COLO829 (cell line): ENCODE data around the gene HDAC11.

Source experiments
- DNase-seq: peaks from one replicate; pipeline ENCODE4 v3.0.0; 2012; ENCODE audit warnings: low spot score

The HDAC11 gene

DNA sequence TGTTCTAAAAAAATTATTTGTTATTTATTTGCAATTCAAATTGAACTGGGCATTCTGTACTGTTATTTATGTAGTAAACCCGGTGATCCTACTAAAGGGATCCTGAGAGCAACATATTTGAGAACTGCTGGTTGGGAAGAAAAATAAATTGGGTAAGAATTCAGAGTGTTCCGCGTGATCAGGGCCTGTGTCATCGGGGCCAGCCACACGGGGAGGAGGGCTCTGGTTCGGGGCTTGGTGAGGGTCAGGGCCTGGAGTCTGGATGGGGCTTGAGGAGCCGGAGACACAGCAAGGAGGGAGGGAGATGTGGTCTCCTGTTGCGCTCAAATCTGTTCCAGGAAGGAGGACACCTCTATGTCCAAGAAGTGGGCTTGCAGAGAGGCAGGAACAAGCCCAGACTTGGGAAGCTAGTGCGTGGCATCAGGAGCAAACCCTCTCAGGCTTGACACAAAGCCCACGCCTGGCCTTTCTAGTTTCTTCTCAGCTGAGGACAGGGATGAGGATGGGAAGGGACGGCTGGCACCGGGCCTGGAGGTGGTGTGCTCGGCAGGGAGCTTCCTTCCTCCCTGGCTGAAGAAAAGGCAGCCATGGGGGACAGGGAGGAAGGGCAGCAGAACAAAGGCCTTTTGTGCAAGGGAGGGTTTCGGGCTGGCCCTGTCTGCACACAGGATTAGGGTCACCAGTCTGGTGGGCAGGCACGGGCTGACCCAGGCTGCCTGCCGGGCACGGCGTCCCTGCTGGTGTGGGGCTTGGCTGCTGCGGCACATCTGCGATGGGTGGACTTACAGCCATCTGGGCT lies 45.9 kb downstream of the HDAC11 start:
- no peak for DNase-seq

GRCh38 chr3:13526626-13526949 lies 46.5 kb downstream of the HDAC11 start:
- DNase-seq = no peak

DNA sequence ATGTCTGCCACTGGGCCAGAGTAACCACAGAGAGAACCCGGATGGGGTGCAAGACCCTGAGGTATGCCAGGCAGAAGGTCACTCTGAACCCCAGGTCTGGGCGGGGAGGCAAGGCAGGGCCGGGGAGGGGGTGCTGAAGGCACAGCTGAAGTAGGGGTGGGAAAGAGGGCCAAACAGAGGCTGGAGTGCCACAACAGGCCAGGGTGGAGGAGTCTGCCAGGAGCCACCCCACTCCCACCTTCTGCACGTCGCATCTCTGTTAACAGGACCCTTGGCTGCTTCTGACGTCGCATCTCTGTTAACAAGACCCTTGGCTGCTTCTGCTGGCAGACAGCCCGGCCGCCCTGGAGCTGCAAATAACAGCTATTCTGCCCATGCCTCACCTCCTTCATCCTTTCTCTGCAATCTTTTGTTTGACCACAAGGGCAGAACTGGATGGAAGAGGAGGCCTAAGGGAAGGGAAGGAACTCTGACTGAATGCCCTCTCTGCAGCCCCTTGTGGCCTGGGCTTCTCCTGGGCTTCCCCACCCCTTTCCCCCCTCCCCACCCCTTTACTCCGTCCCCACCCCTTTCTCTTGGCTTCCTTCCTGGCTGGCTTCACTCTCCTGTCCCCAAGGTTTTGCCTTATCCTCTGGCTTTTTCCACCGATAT lies 48.2 kb downstream of the HDAC11 start:
- DNase-seq = peak; percentile 4

DNA sequence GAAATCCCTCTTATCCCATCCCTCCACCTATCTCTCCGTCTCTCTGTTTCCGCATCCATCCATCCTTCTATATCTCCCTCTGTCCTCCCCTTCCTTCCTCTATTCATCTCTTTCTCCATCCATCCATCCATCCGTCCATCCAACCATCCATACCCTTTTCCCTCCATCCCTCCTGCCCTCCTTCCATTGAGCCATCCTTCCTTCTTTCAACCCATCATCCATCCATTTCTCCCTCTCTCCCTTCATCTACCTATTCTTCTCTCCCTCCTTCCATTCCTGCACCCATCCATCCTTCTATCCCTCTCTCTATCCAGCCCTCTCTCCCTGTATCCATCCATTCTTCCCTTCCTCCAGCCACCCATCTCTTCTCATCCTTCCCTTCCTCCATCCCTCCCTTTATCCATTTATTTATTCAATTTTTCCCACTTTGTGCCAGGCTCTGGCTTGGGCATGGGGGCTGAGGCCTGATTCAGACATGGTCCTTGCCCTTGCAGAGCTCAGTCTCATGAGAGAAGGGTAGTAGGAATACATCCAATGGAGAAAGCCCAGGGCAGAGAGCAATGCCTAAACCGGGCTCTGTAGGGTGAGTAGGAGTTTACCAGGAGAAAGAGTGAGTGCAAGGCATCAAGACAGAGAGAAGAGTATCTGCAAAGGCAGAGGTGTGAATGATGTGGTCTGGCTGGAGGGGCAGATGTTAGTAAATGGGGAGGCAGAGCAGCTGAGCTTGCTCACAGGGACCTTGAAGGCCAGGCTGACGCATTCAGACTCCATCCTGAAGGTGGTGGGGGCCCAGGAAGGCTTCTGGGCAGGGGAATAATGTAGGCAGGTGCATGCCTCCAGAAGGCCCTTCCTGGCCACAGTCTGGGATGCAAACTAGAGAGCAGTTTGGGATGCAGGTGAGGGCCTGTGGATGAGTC lies 49.3 kb downstream of the HDAC11 start:
- DNase-seq = no peak

GRCh38 chr3:13530241-13531009 lies 50.3 kb downstream of the HDAC11 start:
- no peak for DNase-seq

DNA sequence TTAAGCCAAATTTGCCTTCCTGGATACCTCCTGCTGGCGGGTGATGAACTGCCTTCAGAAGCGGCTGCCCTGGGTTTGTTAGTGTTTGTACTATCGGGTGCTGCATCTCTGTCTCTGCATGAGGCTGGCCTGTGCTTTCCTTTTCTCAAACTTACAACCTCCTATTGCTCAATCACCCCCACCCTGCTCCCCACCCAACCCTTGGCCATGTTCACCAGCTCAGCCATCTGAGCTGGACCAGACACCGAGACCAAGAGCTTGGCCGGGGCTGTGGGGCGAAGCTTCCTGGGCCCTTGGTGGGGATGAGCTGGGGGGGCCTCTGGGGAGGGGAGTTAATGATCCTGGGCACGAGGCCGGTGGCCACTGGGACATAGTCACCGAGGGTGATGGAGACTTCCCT lies 52.0 kb downstream of the HDAC11 start:
- DNase-seq = no peak

DNA sequence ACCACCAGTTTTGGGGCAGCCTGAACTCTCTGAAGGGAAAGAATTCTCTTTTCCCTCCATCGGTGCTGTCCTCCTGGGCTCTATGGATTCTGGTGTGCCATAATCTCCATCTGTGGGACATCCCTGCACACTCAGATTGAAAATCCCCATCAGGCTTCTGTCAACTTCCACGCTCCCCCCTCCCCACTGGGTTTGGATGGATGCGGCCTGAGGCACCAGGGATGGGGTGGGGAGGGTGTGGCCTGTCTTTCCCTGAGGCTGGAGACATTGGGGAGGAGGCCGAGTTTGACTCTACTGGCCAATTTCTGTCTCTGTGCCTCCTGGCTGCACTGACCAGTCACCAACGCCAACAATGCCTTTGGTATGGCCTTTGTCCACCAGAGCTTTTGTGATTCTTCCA lies 52.5 kb downstream of the HDAC11 start:
- DNase-seq = no peak

- DNase-seq = no peak
Observed at GRCh38 chr3:13533885-13534301, 53.8 kb downstream of the HDAC11 start.

- no peak for DNase-seq
Observed at GRCh38 chr3:13535526-13535875, 55.4 kb downstream of the HDAC11 start.

DNA sequence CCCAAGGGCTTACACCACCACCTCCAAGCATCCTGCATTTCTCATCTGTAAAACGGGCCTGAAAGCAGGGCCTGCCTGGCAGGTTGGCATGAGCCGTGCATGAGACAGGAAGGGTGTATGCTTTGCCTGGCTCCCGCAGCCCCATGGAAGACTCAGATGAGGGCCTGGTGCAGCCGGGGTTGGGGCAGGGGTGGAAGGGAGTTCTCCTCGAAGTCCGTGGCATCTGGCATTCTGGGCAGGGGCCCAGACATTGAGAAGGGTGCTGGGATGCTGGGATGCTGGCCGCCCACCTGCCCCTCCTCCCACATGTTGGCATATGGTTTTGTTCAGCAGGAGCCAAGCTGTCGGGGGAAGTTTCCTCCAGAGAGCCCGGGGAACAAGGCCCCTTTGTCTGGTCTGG lies 55.8 kb downstream of the HDAC11 start:
- DNase-seq = no peak

DNA sequence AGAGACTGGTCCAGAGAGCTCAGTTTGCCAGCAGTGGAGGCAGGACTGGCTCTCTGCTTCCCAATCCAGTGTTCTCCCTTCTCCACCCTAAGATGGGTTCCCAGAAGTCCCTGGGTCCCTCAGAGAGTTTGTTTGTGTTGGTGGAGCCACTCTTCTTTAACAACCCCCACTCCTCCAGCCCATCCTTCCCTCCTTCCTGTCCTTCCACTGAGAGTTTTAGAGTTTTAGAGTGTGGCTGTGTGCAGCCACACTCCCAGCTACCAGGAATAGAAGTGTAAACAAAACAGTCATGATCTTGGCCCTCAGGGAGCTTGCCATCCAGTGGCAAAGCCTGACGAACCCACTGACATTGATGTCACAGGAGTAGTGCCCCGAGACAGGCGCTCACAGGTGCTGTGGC lies 56.3 kb downstream of the HDAC11 start:
- DNase-seq = no peak

DNA sequence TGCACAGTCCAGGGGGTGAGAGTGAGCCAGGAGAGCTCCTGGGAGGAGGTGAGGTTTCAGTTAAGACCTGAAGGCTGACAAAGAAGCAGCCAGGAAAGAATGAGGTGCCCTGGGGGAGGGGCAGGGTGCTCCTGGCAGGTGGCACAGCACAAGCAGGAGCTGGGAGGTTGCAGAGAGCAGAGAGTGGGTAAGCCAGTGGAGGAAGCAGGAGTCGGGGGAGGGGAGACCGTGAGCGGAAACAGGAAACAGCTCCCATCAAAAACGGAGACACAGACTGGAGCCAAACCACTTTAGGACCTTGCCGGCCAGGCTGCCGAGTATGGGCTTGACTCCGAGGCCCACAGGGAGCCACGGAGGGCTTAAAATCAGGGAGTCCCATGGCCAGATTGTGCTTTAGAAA lies 56.7 kb downstream of the HDAC11 start:
- DNase-seq = no peak

GRCh38 chr3:13537244-13537908 lies 57.3 kb downstream of the HDAC11 start:
- DNase-seq = no peak

DNA sequence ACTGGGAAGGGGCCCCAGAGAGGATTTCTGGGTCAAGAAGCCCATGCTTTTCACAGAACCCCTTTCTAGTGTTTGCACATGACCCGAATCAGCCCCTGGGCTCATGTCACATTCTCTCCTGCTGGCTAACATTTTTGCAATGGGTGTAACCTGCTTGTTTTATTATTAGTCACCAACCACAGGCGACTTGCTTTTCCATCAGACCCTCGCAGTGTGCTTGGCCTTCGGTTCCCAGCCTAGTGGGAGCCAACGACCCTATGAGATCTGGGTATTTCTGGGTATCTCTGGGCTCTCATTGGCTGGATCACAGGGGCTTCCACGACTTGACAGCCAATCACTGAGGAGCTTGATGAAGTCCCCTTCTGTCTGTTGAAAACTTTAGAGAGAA lies 57.8 kb downstream of the HDAC11 start:
- no peak for DNase-seq

- no peak for DNase-seq
Observed at GRCh38 chr3:13538520-13539291, 58.6 kb downstream of the HDAC11 start.

DNA sequence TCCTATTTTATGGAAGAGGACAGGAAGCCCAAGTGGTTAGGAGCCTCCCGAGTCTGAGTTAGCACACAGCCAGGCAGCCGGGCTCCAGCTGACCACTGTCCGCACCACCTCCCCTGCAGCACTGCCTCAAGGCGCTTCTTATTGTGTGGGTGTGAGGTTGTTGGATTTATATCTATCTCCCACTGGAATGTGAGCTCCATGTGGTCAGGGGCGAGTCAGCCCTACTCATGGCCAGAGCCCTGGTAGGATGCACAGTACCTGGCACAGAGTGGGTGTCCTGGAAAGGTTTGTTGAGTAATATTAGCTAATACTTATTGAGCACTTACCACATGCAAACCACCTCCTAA lies 59.2 kb downstream of the HDAC11 start:
- DNase-seq = no peak

DNA sequence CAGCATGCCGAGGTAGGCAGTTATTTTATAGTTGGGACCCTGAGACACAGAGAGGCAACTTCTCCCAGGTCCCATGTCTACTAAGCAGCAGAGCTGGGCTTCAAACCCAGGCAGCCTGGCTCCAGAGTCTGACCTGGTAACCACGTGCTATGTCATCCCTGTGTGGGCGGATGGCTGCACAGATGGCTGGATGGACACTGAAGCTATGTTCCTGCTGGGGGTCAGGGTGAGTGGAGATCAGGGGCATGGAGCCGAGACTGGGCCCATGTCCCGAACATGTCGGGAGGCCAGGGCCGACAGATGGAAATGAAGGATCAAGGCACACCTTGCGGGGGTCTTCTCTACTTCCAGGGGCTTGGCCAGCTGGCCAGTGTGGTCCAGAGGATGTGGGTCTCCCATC lies 59.6 kb downstream of the HDAC11 start:
- DNase-seq = no peak

- DNase-seq = no peak
Observed at GRCh38 chr3:13540297-13540995, 60.3 kb downstream of the HDAC11 start.

DNA sequence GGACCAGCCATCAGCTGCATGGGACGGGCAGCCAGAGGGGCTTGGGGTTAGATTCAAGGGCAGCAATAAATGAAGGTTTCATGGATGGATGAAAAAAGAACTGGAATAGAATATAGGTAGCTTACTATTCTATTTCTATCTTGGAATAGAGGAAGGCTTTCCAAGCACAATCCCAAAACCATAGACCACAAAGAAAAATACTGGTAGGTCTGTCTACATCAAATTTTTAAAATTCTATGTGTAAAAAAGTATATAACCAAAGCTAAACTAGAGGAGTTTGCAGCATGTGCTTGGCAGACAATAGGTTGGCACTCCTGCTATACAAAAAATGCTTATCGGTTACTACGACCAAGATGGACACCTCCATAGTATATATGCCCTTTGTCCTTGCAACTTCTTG lies 61.6 kb downstream of the HDAC11 start:
- DNase-seq = no peak

DNA sequence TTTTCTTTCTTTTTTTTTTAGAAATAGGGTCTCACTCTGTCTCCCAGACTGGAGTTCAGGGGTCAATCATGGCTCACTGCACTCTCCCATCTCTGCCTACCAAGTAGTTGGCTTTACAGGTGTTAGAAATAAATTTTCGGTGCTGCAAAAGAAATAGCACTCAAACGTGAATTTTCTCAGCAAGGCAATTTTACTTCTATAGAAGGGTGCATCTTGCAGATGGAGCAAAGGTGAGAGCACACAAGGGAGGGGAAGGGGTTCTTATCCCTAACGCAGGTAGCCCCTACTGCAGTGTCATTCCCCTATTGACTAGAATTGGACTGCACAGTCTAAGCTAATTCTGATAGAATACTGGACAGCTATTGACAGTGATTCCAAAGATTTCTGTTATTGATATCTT lies 62.0 kb downstream of the HDAC11 start:
- no peak for DNase-seq
